Umbilical cord (tissue), 2 donors: ENCODE data around the gene C2orf49. TPM values are rescaled to one million over a fixed set of nuclear protein-coding genes. Genes with fewer than 3 reads are reported as not detected.

Source experiments
- DNase-seq: peaks from one replicate; pipeline ENCODE4 v3.0.0-alpha.2; 2015; ENCODE audit warnings: low spot score
- total RNA-seq: library from RNA; depleted of rRNA; stranded (reverse); fragments of >200 nt; gene quantifications from one replicate; pipeline ENCODE4 v1.2.3, GENCODE V29; 2014; ENCODE audit warnings: low replicate concordance; ENCODE audit not compliant: insufficient read depth

Gene C2orf49
- total RNA-seq, 1 donor from 2014 or later: 23.8 TPM

- no peak for DNase-seq
Measured at GRCh38 chr2:105361102-105361889, 24.0 kb downstream of the C2orf49 start.

GRCh38 chr2:105362862-105363591 lies 25.7 kb downstream of the C2orf49 start:
- no peak for DNase-seq

- no peak for DNase-seq
Measured at GRCh38 chr2:105364436-105365139, 27.2 kb downstream of the C2orf49 start.

GRCh38 chr2:105365206-105365605 lies 27.9 kb downstream of the C2orf49 start:
- no peak for DNase-seq

- no peak for DNase-seq
Measured at GRCh38 chr2:105368759-105369408, 31.5 kb downstream of the C2orf49 start.

- peak; percentile 89 for DNase-seq
Measured at GRCh38 chr2:105369777-105370690, 32.7 kb downstream of the C2orf49 start.

- DNase-seq: peak; percentile 35
Measured at GRCh38 chr2:105371156-105371555, 33.8 kb downstream of the C2orf49 start.

- no peak for DNase-seq
Measured at GRCh38 chr2:105371810-105372209, 34.5 kb downstream of the C2orf49 start.

GRCh38 chr2:105373344-105373781 lies 36.0 kb downstream of the C2orf49 start:
- no peak for DNase-seq

- no peak for DNase-seq
Measured at GRCh38 chr2:105373895-105374401, 36.6 kb downstream of the C2orf49 start.

- no peak for DNase-seq
Measured at GRCh38 chr2:105375001-105375561, 37.7 kb downstream of the C2orf49 start.

- DNase-seq: no peak
Measured at GRCh38 chr2:105376010-105376409, 38.7 kb downstream of the C2orf49 start.

GRCh38 chr2:105376789-105377240 lies 39.5 kb downstream of the C2orf49 start:
- DNase-seq: no peak

- no peak for DNase-seq
Measured at GRCh38 chr2:105377871-105378270, 40.5 kb downstream of the C2orf49 start.

GRCh38 chr2:105378276-105378840 lies 41.0 kb downstream of the C2orf49 start:
- no peak for DNase-seq

- DNase-seq: no peak
Measured at GRCh38 chr2:105378921-105379383, 41.6 kb downstream of the C2orf49 start.

- DNase-seq: no peak
Measured at GRCh38 chr2:105379741-105380186, 42.4 kb downstream of the C2orf49 start.

- DNase-seq: peak; percentile 71
Measured at GRCh38 chr2:105380432-105381100, 43.2 kb downstream of the C2orf49 start.
